ENCODE results near the gene C1R.

C1R gene

GRCh38 chr12:7072035-7072434, 20.2 kb downstream of the C1R start:
- H3K4me3 ChIP-seq (ENCODE audit: low read depth, low read length) = no peak overlapping the region
- DNase-seq (ENCODE audit: low read depth) = no peak
- no peak for TF ChIP-seq CTCF (IDR thresholded peaks at IDR 0.05; ENCODE audit: low read depth, low read length, missing control alignments)

DNA sequence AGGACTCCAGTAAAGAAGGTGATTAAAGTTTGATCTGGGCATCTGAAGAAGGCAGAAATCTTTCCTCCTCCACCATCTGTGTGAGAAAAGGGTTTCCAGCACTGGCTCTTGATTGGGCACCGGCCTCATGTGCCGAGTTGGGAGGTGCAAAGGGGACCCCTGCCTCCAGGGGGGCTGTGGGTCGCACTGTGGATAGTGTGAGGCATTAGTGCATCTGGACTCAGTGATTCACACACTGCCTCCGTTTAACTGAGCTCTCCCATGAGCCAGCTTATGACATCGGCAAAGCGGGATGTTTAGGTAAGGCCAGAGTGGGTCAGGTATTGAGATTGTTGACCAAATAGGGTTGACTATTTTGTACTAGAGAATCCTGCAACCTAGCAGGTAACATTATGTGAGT, 22.9 kb downstream of the C1R start:
- no peak for DNase-seq (ENCODE audit: low read depth)
- TF ChIP-seq CTCF (IDR thresholded peaks at IDR 0.05; ENCODE audit: low read depth, low read length, missing control alignments) = no peak

DNA sequence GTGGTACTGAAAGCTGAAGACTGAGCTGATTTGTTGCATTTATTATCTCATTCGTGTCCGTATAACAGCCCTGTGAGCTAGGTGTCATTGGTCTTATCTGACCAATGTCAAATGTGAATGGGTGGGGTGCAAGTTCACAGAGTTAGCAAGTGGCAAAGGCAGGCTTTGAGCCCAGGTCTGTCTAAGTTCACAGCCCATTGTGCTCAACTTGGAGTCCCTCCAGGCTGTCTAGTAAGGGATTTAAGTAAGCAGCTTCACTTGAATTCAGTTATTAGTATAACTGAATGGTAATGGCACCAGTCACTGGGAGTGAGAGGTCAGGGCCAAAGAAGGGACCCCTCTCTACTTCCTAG, 23.3 kb downstream of the C1R start:
- no peak for DNase-seq (ENCODE audit: low read depth)
- TF ChIP-seq CTCF (IDR thresholded peaks at IDR 0.05; ENCODE audit: low read depth, low read length, missing control alignments) = no peak

More for the DNA sequence above, 22.9 kb downstream of the C1R start:
- H3K4me3 ChIP-seq (ENCODE audit: low read depth, low read length) = no peak overlapping the region

DNA sequence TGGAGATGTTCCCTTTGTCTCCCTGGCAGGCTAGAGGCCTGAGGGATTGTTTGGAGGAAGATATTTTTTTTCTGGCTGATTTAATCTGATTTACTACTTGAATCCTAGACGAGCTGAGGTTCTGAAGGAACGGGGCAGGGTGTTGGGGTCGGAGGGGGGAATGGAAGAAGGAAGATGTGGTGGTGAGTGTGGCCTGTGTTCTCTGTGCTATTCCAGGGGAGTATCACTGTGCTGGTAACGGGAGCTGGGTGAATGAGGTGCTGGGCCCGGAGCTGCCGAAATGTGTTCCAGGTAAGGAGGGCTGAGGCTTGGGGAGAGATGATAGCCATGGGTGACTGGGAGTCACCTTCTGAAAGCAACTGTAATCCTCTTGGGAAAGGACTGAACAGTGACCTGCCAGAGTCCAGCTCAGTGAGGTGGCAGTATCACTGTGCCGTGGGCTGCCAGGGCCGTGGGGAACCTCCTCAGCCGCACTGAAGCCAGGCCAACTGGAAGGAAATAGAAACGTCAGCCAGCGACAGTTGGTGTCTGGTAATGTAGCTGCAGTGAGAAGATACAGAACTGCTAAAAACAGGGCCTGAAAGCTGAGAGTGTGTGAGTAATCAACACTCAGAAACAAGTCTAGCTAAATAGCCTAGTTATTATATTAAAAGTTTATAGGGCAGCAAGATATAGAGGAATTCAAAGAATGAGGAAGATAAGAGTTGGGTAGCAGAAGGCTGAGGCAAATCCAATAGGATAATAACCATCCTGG, 23.8 kb downstream of the C1R start:
- no peak for TF ChIP-seq CTCF (IDR thresholded peaks at IDR 0.05; ENCODE audit: low read depth, low read length, missing control alignments)
- no peak overlapping the region for H3K4me3 ChIP-seq (ENCODE audit: low read depth, low read length)
- DNase-seq (ENCODE audit: low read depth) = no peak

More for the DNA sequence above, 23.3 kb downstream of the C1R start:
- H3K4me3 ChIP-seq (ENCODE audit: low read depth, low read length) = no peak overlapping the region

DNA sequence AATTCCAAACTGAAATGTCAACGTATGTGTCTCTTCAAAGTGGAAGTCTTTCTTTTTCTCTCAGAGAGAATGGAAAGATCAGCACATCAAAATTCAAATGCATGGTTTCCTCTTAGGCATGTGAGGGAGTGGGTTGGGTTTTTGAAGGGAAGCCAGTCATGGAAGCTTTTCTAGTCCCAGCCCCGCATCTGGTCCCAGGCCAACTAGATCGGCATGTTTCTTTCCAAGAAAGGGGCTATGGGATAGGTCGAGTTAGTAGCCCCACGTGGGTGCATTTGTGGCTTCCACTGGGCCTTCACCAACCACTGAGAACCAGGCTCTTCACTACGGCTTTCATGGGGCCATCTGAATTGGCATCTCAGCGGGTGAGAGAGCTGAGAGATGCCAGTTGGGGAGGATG, 25.1 kb downstream of the C1R start:
- no peak for TF ChIP-seq CTCF (IDR thresholded peaks at IDR 0.05; ENCODE audit: low read depth, low read length, missing control alignments)
- H3K4me3 ChIP-seq (ENCODE audit: low read depth, low read length) = no peak overlapping the region
- DNase-seq (ENCODE audit: low read depth) = no peak

- no peak for DNase-seq (ENCODE audit: low read depth)
- no peak for TF ChIP-seq CTCF (IDR thresholded peaks at IDR 0.05; ENCODE audit: low read depth, low read length, missing control alignments)
Measured at GRCh38 chr12:7066596-7066995, 25.6 kb downstream of the C1R start.

GRCh38 chr12:7065073-7065623, 27.1 kb downstream of the C1R start:
- no peak for TF ChIP-seq CTCF (IDR thresholded peaks at IDR 0.05; ENCODE audit: low read depth, low read length, missing control alignments)
- no peak overlapping the region for H3K4me3 ChIP-seq (ENCODE audit: low read depth, low read length)
- DNase-seq (ENCODE audit: low read depth) = no peak

More at GRCh38 chr12:7066596-7066995, 25.6 kb downstream of the C1R start:
- H3K4me3 ChIP-seq (ENCODE audit: low read depth, low read length) = no peak overlapping the region

Measured in GM12864 (cell line).